Measurements from ENCODE around the gene NLRP3.
"Not testable (repeated sequence)": the region's sequence is repeated elsewhere in the genome, so short reads cannot be mapped to it uniquely, and the experiment has no call there.

NLRP3 gene

DNA sequence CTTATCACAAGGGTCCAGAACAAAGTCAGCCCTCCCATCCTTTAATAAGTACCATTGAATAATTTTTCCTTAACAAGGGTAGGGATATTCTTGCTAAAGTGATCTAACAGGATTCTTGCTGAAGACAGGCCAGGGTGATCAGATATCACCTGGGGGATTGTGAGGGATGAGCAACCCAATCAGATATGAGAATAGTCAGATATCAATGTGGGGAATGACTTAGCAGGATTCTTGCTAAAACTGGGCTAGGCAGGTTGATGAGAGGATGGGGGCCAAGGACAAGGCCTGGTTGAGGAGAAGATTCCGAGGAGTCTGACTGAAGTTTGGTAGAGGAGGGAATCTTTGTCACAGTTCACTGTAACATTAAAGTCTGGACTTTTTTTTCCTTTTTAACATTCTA is 23.9 kb upstream of the NLRP3 start:
- no peak for DNase-seq

DNA sequence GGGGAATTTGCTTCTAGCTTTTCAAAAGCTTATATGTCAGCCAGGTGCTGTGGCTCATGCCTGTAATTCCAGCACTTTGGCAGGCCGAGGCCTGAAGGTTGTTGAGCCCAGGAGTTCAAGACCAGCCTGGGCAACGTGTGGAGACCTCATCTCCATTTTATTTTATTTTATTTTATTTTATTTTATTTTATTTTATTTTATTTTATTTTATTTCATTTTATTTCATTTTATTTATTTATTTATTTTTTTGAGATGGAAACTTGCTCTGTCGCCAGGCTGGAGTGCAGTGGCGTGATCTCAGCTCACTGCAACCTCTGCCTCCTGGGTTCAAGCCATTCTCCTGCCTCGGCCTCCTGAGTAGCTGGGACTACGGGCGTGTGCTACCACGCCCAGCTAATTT is 20.9 kb upstream of the NLRP3 start:
- not testable (repeated sequence) for DNase-seq

DNA sequence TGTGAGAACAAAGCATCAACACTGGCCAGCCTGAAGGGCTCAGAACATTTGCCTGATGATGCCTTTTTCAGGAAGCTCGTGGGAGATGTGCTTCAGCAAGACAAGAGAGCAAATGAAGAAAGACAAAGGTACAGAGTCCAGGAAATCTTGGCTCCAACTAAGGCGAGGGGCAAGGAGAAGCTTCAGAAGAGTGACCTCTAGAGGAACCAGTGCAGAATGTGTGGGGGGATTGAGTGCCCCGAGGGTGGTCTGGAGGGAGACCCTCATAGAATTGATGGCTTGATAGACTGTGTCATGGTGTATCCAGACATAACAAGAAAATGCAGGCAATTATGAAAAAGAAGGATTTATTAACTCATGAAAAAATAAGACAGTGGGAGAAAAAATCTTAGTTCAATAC is 15.3 kb upstream of the NLRP3 start:
- DNase-seq = no peak

DNA sequence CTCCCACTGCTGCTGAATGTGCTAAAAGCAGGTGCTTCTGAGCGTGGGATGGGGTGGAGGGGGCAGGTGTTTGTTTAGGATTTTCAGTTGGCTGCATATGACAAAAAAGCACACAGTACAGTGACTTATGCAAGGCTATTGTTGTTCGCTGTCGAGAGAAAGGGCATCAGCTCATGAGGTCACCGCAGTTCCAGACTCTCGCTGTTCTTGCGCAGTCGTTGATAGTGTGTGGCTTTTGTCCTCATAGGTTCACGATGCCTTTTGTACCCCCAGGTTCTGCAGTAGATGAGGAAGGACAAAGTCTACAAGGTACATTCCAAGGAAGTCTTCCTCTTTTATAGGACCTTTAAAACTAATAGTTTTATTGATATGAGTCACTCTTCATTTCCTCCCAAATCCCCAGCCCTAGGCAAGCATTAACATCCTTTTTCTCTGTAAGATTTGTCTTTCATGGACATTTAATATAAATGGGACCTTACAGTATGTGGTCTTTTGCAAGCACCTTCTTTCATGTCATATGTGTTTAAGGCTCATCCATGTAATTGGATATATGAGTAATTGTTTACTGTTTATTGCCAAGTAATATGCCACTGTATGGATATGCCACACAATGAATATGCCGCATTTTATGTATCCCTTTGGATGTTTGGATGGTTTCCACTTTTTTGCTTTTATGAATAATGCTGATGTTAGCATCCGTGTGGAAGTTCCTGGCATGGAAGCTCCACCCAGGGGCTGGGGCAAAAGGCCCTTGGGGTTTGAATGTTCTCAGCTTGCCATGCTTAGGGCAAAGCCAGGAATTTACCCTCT is 14.5 kb upstream of the NLRP3 start:
- no peak for DNase-seq

DNA sequence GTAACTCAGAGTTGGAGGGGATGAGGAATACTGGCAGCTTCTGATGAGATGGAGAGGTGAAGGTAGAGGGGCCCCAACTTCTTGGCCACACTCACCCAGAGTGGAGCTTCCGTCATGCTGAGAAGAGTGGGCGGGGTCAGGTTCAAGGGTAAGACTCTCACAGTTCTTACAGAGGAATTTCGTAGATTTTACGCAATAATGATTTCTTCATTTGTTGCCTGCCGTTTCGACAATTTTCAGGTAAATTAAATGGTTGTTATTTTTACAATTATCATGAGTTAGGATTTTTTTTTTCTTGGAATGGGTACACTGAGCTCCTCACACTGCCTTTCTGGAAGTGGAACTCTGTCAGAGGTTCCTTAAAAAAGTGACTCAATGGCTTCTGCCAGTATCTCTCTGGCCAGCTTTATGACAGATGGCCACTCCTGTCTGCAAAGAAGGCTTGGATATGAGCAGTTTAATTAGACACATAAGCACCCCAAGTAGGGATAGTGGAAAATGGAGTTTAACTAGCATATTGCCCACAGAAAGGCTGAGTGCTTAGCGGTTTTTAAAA is 13.8 kb upstream of the NLRP3 start:
- no peak for DNase-seq

DNA sequence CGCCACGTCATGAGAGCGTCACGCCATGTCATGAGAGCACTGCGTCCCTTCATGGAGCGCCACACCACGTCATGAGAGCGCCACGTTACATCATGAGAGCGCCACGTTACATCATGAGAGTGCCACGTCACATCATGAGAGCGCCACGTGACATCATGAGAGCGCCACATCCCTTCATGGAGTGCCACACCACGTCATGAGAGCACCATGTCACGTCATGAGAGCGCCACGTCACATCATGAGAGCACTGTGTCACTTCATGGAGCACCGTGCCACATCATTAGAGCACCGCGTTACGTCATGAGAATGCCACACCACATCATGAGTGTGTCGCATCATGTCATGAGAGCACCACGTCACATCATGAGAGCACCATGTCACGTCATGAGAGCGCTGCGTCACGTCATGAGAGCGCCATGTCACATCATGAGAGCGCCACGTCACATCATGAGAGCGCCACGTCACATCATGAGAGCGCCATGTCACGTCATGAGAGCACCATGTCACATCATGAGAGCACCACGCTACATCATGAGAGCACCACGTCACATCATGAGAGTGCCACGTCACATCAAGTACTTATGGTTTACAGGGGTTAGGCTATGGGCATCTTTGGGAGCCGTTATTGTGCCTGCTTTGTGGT is 9.8 kb upstream of the NLRP3 start:
- no peak for DNase-seq

DNA sequence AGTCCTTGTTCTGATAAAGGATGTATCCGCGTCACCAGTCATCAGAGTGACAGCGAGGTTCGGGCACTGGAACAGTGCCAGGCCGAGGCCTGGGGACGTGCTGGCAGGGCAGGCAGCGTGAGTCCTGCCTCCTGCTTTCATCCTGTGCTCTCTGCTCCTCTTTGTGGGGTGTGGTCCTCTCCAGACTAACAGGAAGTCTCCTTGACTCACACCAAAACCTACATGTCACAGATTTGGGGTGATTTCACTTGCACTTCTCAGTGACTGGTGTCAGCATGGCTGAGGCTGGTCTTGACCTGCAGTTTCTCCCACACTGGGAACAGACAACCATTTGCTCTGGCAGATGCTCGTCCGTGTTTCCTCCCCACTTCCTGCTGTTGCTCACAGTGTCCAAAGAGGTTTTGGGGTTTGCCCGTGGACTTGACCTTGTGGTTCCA is 8.8 kb upstream of the NLRP3 start:
- DNase-seq = peak; percentile 87

DNA sequence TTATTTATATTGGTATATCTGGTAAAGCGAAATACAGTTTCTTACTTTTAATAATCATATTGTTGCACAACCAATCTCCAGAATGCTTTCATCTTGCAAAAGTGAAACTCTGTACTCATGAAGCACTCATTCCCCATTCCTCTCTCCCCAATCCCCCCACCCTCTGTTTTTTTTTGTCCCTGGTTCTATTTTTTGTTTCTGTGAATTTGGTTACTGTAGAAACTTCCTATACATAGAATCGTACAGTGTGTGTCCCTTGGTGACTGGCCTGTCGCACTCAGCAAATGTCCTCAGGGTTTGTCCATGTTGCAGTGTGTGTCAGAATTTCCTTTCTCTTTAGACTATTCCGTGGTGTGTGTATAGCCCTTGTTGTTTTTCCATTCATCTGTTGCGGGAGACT is 7.9 kb upstream of the NLRP3 start:
- no peak for DNase-seq

DNA sequence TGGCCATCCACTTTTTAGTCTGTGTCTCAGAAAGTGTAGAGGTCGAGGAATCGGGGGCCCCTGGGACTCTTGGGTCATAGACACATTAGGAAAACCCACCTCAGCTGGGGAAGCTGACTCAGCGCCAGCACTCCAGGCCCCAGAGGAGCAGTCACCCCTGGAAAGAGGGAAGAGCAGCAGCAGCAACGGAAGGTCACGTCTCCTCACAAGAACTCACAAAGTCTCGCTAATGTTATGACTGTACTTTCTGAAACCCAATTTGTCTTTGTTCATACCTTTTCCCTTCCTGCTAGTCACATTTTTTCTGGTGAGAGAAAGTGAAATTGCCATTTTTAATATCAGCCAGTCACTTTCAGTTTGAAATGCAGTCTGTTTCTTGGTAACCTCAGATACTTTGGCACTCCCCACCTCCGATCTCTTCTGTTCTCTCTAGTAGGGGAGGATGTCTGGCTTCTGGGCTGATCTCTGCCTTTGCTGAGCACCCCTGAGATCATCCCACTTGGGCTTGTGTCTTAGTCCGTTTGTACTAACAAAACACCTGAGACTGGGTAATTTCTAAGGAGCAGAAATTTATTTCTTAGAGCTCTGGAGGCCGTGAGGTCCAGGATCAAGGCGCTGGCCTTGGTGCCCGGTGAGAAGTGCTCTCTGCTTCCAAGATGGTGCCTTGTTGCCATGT is 6.0 kb upstream of the NLRP3 start:
- DNase-seq = peak; percentile 50

DNA sequence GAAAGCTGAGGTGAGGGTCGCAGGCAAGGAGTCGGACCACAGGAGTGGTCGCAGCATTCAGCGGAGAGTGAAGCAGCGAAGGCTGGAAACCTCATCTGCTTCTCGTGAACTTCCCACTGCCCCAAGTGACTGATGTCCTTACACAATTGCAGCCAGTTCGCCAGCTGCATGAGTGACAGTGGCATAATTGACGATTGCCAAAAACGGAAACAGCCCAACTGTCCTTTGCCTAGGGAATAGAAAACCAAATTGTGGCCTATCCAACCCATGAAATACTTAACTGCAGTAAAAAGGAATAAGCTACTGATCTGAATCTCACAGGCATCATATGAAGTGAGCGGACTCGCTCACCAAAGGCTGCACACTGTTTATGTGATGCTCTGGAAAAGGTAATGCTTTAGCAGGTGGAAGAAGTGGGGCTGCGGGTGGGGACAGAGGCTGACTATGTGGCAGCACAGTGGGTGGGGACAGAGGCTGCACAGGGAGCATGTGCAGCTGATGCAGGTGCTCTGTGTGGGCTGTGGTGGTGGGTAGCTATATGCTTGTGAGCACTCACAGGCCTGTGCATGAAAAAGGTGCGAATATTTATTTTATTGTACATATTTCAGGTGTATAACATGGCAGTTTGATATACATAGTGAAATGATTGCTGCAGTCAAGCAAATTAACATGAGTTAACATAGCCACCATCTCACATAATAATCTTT is 4.2 kb upstream of the NLRP3 start:
- DNase-seq = no peak

DNA sequence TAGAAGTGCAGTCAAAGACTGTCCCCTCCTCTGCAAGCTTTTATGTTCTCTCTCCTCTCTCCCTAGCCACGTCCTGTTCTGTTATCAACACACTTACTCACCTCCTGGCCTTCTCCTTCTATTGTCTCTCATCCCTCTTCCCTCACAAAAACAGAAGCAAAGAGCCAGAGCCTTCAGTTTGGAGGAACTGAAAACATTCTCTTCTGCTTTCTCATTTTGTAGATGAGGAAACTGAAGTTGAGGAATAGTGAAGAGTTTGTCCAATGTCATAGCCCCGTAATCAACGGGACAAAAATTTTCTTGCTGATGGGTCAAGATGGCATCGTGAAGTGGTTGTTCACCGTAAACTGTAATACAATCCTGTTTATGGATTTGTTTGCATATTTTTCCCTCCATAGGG is 1.9 kb downstream of the NLRP3 start:
- no peak for DNase-seq

DNA sequence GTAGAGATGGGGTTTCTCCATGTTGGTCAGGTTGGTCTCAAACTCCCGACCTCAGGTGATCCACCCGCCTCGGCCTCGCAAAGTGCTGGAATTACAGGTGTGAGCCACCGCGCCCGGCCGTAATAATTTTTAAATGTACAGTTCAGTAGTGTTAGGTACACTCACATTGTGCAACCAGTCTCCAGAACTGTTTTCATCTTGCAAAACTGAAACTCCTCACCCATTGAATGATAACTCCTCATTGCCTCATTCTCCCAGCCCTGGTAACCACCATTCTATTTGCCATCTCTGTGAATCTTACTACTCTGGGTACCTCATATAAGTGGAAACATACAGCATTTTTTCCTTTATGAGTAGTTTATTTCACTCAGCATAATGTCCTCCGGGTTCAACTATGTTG is 3.4 kb downstream of the NLRP3 start:
- no peak for DNase-seq

DNA sequence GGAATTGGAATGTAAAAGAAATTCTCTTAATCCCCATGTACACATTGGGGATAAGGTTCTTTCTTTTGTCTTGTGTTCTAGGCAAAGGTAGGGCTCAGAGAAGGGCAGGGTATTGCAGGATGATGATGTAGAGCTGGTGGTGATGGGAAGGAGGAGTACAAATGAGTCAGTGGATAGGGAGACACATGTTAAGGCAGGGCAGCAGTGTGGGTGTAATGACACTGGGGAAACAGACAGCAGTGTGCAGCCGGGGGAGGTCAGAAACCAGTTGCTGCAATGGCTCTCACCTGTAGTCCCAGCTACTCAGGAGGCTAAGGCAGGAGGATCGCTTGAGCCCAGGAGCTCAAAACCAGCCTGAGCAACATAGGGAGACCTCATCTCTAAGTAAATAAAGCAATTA is 5.1 kb downstream of the NLRP3 start:
- DNase-seq = no peak

DNA sequence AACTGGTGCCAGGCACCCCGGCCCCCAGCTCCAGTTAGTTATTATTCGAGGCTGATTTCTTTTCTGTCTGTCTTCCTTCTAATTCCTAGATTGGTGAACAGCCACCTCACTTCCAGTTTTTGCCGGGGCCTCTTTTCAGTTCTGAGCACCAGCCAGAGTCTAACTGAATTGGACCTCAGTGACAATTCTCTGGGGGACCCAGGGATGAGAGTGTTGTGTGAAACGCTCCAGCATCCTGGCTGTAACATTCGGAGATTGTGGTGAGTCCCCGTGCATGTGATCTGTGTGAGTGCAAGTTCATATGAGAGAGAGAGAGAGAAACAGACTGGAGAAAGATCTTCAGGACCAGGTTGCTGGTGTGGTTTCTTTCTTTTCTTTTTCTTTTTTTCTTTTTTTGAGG is 13.5 kb downstream of the NLRP3 start:
- DNase-seq = no peak

DNA sequence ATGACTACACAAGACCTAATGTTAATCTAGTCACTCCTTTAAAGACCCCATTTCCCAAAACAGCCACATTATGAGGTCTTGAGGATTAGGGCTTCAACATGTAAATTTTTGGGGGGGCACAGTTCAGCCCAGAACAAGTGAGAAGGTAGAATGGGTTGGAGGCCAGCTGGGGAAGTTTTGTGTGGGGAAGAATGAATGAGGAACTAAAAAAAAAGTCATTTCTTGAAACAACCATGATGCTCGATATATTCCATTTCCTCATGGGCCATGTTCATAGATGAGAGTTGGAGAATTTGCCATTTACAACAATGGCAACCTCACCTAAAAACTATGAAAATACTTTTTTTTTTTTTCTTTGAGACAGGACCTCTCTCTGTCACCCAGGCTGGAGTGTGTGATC is 14.5 kb downstream of the NLRP3 start:
- DNase-seq = no peak

DNA sequence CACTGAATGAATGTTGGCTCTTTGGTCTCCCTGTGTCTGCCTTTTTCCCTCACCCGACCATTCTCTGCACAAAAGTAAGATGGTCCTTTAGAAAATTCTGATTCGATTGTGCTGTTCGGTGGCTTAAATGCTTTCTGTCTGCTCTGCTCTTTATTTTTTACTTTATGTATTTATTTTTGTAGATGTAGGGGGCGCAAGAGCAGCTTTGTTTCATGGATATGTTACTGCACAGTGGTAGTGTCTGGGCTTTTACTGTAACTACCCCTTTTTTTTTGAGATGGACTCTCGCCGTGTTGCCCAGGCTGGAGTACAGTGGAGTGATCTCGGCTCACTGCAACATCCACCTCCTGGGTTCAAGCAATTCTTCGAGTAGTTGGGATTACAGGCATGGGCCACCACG is 15.7 kb downstream of the NLRP3 start:
- no peak for DNase-seq

DNA sequence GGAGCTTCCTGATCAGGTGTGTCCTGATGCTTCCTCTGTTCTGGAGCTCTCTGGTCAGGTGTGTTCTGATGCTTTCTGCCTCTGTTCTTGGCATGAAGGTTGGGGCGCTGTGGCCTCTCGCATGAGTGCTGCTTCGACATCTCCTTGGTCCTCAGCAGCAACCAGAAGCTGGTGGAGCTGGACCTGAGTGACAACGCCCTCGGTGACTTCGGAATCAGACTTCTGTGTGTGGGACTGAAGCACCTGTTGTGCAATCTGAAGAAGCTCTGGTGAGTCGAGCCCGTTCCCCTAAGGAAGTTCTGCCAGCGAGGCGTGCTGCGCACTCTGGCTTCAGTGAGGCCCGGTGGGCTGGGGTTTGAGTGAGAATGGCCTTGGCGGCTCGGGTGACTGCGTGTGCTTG is 18.0 kb downstream of the NLRP3 start:
- peak; percentile 50 for DNase-seq

DNA sequence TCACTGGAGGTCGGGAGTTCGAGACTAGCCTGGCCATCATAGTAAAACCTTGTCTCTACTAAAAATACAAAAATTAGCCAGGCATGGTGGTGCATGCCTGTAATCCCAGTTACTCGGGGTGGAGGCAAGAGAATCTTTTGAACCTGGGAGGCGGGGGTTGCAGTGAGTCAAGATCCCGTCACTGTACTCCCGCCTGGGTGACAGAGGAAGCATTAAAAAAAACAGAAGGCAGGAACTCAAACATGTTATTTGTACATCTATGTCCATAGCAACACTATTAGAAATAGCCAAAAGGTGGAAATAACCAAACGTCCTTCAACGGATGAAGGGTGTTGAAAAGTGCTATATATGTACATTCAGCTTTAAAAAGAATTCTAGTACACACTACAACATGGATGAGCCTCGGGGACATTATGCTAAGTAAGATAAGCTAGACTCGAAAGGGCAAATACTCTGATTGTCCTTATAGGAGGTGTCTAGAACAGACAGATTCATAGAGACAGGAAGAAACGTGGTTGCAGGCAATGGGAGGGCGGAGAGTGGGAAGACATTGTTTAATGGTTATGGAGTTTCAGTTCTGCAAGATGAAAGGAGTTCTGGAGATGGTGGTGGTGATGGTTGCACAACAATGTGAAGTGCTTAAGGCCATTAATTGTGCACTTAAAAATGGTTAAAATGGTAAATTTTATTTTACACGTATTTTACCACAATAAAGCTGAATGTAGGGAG is 19.2 kb downstream of the NLRP3 start:
- no peak for DNase-seq

DNA sequence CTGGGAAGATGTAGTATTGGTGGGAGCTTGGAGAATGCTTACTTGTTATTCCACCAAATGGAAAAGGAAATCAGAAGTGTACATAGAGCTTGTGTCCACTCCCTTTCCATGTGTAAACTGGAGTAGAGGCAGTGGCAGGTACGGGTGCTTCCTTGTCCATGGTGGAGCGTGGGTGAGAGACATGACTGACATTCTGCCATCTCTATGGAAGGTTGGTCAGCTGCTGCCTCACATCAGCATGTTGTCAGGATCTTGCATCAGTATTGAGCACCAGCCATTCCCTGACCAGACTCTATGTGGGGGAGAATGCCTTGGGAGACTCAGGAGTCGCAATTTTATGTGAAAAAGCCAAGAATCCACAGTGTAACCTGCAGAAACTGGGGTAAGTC is 19.8 kb downstream of the NLRP3 start:
- DNase-seq = no peak

DNA sequence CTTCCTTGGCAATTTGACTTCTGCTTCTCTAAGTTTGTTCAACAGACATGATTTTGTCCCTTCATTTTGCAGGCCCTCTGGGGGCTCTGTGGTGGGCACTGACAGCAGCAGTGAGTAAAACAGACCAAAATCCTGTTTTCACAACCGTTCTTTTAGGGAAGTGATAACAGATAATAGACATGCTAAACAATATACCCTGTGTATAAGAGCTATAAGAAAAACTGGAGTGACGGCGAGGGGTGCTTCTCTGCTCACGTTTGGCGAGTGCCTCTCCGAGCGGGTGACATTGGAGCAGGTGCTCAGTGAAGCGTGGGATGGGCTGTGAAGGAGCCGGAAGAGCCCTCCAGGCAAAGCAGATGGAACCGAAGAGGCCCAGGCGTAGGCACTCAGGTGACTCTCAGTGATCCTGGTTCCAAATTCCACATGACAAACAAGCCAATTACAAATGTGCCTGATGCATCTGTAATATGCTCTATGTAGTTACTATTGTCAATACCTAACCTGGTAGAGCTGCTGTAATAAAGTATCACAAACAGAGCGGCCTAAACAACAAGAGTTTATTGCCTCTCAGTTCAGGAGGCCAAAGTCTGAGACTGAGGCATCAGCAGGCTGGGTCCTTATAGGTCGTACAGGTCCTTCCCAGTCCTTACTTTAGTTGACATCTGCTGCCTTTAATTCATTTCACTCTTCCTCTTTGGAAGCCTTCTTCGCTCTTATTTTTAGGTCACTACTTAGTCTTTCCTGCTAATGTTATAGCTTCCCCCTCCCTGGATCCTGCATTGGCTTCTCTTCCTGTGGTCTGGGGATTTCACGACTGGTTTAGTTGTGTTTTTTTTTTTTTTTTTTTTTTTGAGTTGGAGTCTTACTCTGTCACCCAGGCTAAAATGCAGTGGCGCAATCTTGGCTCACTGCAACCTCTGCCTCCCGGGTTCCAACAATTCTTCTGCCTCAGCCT is 21.9 kb downstream of the NLRP3 start:
- no peak for DNase-seq

DNA sequence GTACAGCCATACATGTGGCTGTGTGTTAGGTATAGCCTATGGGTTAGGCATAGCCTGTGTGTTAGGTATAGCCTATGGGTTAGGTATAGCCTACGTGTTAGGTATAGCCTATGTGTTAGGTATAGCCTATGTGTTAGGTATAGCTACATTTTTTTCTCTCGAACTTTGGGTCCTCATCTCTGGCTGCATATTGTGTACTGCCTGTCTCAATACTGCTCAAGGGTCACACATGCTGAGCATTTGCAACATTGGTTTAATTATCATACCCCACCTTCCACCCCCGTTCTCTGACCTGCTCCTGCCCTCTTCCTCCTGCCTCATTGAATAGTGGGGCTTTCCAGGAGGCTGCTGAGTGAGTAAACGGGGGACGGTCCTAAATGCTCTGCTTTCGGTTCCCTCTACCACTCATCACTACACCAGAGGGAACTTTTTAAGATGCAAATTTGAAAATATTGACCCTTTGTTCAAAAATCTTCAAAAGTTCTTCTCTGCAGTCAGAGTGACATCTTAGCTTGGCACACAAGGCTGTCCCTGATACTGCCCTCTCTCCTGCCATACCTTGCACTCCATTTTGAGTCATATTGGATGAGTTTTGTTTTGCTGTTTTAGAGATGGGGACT is 24.1 kb downstream of the NLRP3 start:
- peak; percentile 66 for DNase-seq
